Epithelial cell of esophagus (primary cell): Measurements from ENCODE around the gene UQCC2.

Experiments used
- DNase-seq: peaks from one replicate; pipeline ENCODE4 v3.0.0; 2010; ENCODE audit warnings: low read depth
- H3K4me3 ChIP-seq: 2 replicates; pipeline ENCODE4 v1.5.1; 2011; ENCODE audit warnings: mild to moderate bottlenecking, low read length, control low read depth
- TF ChIP-seq, protein P1 (sequence below): IDR thresholded peaks from 2 replicates; pipeline ENCODE4 v1.5.1; 2011; ENCODE audit warnings: low read depth, mild to moderate bottlenecking, low read length, control low read depth, inconsistent platforms; ENCODE audit not compliant: insufficient read depth; ENCODE audit errors: missing control alignments

Gene UQCC2

DNA sequence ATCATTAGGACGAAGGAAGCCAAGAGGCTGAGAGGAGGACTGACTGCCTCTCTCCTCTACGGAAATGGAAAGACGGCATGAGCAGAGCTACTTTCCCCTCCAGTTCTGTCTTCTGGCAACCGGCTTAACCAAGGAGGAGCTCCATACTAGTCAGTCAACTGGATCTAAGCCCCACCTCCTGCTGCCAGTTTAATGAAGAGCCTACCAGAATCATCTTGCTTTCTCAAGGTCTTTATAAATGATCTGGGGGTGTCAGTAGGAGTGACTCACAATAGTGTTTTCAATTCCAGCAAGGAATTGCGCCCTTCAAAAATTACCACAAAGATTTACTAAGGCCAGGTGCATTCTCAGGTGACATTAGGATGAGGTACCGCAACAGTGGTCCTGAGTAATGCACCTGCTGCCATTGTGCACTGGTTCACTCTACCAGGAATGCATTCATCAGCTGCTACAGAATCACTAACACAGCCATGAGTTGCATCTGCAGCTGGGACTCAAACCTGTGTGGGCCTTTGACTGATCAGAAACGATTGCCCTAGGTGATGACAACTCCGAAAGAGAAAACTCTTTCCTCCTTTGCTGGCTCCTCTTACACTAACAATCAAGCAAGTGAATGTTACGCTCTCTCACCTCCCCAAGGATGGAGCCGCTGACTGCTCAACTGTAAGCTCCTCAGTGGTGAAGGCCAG, 2.8 kb downstream of the UQCC2 start:
- TF ChIP-seq, protein P1, sequence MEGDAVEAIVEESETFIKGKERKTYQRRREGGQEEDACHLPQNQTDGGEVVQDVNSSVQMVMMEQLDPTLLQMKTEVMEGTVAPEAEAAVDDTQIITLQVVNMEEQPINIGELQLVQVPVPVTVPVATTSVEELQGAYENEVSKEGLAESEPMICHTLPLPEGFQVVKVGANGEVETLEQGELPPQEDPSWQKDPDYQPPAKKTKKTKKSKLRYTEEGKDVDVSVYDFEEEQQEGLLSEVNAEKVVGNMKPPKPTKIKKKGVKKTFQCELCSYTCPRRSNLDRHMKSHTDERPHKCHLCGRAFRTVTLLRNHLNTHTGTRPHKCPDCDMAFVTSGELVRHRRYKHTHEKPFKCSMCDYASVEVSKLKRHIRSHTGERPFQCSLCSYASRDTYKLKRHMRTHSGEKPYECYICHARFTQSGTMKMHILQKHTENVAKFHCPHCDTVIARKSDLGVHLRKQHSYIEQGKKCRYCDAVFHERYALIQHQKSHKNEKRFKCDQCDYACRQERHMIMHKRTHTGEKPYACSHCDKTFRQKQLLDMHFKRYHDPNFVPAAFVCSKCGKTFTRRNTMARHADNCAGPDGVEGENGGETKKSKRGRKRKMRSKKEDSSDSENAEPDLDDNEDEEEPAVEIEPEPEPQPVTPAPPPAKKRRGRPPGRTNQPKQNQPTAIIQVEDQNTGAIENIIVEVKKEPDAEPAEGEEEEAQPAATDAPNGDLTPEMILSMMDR, result no peak
- DNase-seq, result no peak
- H3K4me3 ChIP-seq, result no peak overlapping the region

DNA sequence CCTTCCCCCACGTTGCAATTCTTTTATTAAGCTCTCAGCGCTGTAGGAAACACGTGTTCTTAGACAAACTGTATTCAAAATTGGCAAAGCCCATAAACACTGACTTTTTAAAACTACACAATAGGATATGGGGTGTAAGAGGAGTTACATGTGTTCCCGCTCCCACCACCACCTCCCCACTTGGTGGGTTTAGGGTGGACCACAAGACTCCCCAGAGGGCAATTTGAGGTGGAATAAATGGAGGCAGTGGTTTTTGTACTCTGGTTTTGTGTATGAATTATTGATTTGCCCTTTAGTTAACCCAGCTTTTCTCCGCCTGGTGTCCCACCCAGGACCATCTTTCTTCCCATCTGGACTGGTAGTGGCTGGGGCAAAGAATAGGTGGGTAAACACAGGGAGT, 3.7 kb downstream of the UQCC2 start:
- TF ChIP-seq, protein P1, result no peak
- no peak overlapping the region for H3K4me3 ChIP-seq

DNA sequence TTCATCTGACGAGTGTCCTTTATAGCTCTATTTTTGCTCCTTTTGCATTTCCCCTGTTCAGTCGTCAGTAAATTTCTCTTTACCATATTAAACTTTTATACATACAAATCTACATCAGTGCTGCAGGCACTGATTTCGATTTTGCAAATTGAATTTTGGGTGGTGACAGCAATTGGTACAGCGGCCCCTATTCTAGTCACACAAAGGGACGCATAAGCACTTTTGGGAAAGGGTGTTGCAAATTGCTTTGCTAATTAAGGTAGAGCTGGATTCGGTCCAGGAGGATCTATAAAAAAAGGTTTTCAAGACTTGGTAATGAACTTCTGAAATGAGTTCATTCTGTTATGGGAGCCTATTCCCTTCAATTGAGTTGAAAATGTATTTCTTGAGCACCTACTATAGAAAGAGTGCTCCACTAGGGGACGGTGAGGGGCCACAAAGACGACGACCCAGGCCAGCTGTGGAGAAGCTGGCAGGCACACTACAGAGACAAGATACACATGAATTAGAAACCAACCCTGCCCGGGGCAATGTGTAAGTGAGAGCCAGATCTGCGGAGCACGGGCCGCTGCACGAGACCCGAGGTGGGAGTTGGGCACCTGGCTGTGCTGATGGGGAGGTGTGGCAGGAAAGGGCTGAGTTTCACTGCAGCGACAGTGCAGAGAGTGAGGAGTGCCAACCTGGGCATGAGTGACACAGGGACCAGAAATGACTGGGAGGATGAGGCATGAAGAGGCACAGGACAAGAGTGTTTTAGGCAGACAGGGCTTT, 5.4 kb downstream of the UQCC2 start:
- no peak overlapping the region for H3K4me3 ChIP-seq
- no peak for DNase-seq
- TF ChIP-seq, protein P1, result no peak

More for the DNA sequence above, 3.7 kb downstream of the UQCC2 start:
- DNase-seq, result no peak

DNA sequence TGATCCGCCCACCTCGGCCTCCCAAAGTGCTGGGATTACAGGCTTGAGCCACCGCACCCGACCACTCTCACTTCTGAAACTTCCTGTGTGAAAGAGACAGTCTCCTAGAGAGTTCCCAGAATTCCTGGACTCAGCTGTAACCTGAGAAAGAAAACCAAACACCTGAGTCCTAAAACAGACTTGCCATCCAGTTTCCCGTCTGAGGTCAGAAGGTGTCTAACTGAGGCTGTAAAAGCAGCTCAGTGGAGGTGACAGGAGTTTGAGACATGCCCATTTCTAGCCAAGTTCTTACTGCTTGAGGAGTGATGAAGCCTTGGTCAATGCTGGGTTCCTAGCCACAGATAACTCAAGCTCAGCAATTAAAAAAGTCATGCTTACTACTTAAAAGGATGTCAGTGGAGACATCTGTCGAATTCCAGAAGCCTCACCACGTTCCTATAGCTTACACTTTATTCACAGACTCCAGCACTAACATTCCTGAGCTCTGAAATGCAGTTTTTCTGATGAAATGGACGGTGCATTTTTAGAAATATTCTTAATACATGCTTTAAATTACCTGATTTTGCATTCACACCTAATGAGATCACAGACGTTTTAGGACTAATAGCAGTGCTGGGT, 6.1 kb downstream of the UQCC2 start:
- TF ChIP-seq, protein P1, result no peak
- H3K4me3 ChIP-seq, result no peak overlapping the region
- no peak for DNase-seq

DNA sequence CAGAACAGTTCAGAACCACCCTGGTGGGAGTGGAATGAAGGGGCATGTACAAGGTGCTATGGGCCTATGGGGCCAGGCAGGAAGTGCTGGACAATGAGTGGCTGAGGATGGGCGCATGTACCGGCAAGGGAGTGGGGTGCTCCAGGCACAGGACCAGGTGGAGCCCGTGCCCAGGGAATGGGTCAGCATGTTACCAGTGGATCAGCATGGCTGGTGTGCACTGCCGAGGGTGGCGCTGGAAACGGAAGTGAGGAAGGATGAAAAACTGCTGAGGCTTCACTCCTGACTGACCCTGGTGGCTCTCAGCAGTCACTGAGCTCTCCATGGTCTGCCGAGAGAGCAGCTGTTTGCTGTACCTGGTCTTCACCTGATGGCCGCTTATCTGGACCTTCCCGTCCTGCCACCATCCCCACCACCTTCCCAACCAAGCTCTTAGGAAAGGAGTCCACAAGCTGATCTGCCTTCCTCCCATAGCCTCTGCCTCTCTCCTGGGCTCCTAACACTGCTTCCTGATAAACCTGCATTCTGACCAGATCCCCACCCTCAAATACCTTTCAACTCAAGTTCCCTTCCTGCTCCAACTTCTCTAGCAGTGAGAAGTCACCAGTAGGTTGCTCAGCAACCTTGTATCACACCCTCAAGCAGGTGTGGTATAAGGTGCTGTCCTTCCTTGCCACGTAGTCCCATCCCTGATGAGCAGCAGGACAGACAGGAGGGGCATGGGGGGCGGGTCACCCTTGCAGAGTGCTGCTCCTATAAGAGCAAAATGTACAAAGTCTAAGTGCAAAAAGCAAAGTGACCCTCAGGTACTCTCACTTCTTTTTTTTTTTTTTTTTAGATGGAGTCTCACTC, 7.1 kb downstream of the UQCC2 start:
- no peak overlapping the region for H3K4me3 ChIP-seq
- peak; percentile 31 for DNase-seq
- TF ChIP-seq, protein P1, result no peak

DNA sequence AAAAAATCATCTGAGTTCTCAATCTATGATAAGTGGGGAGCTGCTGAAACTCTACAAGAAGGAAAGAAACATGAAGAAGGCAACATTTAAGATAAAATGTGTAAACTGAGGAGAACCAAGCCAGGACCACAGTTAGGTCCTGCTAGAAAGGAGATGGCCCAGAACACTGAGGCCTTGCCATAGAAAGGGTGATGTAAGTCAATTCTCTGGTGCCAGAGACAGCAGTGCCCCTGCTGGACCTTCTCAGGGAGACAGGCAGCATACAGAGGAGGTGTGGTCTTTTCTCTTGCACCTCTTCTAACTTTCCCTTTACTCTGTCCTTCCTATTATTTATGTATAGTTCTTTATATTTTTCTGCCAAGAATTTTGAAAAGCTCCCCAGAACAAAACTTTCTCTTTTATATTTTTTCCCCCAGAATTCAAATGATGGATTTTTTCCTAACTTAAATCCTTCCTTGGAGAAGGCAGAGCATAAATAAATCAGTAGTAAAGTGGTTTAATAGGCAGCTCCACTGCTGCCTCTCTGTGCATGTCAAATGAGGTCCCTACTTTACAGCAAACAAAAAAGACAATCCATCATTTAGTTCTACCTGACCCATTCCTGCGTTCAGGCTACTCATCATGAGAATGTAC, 9.0 kb downstream of the UQCC2 start:
- DNase-seq, result peak; percentile 70
- TF ChIP-seq, protein P1, result peak; percentile 80
- H3K4me3 ChIP-seq, result no peak overlapping the region
